SKM-1 treated with dmso at 0.1 percent for 144 hours (cell line): ENCODE data around the gene UBE2D1.

ENCODE experiments used
- DNase-seq: peaks from one replicate; lab custom pipeline; 2025; ENCODE audit not compliant: unreplicated experiment; lab: John Stamatoyannopoulos, UW

UBE2D1 gene

GRCh38 chr10:58334817-58335305, at the start of gene UBE2D1:
Gene UBE2D1, plus strand, starts transcription at chr10:58335006. Its CDS starts 196 bp downstream, at chr10:58335202.
- peak; percentile 83 for DNase-seq

- peak; percentile 45 for DNase-seq
These were observed 43.1 kb upstream of the UBE2D1 start for GRCh38 chr10:58291538-58292174.

GRCh38 chr10:58293989-58294388, 40.8 kb upstream of the UBE2D1 start:
- no peak for DNase-seq

DNA sequence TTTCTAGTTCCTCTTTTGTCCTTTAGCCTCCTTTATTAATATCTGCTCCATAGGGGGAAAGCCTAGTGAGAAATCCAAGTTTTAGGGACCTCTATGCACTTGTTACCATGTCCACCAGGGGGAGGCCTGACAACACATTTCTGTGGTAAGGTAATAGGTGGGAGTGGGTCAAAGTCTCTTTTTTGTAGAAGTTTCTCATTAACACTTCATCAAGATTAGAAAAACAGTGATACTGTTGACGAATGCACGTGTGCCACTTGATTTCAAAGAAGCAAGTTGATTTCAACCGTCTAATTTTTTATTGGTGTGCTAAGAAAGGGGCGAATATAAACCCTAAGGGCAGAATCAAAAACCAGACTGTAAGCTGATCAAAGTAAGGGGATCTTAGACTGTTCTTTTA, 35.2 kb upstream of the UBE2D1 start:
- peak; percentile 71 for DNase-seq

DNA sequence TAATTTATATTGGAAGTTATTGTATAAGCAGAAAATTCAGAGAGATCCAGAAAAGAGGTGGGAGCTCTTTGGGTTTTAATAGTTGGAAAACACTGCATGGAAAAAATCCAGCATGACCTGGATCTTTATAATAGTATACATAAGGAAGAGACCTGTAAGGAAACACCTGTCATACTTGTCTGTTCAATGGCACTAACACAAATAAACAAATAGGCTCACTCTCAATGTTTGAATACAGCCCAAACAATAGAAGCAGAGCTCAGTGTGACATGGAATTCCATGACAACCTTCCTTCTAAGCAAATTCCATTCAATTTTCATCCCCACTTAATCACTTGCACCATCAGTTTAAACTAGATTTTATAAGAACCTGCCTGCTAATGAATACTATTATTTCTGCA, 34.1 kb upstream of the UBE2D1 start:
- DNase-seq: no peak

- no peak for DNase-seq
These were observed 32.6 kb upstream of the UBE2D1 start for GRCh38 chr10:58302254-58302653.

DNA sequence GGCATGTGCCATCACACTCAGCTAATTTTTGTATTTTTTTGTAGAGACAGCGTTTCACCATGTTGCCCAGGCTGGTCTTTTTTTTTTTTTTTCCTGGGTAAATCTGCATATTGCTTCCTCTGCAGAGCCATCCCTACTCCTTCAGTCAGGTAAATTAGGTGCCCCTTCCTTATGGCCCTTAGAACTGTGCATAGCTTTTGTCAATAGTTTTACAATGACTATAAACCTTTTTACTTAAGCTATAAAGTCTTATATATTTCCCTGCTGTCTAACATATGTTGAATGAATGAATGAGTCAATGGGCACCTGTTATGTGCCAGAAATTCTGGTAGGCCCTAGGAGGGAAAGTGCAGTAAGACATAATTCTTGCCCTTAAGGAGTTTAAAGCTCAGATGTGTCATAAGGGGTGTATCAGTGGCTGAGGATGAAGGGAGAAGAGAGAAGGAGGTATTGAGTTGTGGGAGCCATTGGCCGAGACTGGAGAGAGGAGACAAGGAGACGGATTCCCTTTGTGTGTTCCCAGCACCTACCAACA, 30.6 kb upstream of the UBE2D1 start:
- DNase-seq: no peak

DNA sequence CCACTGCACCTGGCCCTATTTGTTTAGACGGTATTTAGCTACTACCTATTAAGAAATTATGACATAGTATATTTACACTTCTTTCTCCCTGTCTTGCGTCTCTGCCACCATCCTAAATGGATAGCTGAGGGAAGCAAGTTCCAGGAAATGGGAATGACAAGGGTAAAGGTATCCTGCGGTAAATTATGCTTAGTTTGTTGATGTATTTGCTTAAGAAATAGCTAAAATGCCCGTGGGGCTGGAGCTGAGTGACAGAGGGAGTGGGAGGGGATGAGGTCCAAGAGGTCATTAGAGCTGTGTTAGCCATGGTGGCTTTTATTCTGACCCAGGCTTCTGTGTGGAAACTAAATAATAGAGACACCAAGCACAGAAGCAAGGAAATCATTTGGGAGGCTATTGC, 29.0 kb upstream of the UBE2D1 start:
- DNase-seq: no peak

DNA sequence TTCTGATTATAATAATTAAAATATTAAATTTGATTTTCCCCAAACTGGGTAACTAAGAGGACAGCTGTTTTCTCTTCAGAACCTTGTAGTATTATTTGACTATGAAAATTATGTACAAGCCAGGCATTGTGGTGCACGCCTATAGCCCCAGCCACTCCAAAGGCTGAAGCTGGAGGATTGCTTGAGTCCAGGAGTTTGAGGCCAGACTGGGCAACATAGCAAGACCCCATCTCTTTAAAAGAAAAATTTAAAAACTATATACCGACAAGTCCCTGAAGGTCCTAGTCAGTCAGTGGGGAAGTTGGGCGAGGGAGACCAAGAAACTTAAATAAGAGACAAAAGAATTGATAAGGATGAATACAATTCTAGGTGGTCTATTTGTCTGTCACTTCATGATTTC, 27.1 kb upstream of the UBE2D1 start:
- DNase-seq: no peak

DNA sequence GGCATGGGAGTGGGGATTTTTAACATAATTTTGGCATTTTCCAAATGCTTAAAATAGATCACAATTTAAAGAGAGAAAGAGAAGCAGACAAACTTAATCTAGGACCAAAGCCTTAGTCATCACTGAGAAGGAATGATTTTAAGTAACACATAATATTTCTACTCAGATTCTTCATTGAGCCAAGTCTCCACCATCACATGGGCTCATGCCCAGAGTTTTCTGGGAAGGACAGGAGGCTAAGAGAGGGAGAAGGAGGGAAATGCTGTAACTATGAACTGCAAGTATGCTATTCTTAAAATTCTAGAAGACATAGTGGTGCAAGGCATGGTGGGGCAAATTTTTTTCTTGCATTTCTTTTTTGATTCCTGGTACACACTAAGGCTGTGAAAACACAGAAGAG, 23.8 kb upstream of the UBE2D1 start:
- DNase-seq: no peak

- no peak for DNase-seq
These were observed 17.9 kb upstream of the UBE2D1 start for GRCh38 chr10:58316874-58317273.

- no peak for DNase-seq
These were observed 16.5 kb upstream of the UBE2D1 start for GRCh38 chr10:58318346-58318745.

DNA sequence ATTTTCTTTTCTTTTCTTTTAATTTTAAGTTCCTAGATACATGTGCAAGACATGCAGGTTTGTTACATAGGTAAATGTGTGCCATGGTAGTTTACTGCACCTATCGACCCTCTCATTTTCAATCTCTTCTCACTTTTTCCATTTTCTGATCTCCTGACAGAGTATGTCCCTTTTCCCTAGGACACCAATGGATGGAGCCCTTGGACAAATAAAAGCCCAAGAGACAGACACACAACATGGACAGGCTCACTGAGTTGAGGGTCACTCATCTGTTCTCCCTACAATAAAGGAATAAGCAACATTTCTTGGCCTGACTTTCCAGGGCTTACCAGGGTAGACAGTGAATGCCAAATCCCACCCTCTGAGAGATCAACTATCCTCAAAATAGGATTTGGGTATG, 15.2 kb upstream of the UBE2D1 start:
- no peak for DNase-seq

DNA sequence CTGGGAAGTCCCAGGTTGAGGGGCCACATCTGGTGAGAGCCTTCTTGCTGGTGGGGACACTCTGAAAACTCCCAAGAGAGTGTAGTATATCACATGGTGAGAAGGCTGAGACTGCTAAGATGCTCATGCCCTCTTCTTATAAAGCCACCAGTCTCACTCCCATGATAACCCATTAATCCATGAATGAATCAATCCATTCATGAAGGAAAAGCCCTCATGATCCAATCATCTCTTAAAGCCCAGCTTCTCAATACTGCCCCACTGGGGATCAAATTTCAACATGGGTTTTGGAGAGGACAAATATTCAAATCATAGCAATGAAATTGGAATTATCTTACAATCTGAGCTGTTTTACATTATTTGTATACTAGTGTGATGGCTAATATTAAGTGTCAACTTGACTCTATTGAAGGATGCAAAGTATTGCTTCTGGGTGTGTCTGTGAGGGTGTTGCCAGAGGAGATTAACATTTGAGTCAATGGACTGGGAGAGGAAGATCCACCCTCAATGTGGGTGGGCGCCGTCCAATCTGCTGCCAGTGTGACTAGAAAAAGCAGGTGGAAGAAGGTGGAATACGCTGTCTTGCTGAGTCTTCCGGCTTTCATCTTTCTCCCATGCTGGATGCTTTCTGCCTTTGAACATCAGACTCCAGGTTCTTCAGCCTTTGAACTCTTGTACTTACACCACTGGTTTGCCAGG, 14.3 kb upstream of the UBE2D1 start:
- DNase-seq: no peak

DNA sequence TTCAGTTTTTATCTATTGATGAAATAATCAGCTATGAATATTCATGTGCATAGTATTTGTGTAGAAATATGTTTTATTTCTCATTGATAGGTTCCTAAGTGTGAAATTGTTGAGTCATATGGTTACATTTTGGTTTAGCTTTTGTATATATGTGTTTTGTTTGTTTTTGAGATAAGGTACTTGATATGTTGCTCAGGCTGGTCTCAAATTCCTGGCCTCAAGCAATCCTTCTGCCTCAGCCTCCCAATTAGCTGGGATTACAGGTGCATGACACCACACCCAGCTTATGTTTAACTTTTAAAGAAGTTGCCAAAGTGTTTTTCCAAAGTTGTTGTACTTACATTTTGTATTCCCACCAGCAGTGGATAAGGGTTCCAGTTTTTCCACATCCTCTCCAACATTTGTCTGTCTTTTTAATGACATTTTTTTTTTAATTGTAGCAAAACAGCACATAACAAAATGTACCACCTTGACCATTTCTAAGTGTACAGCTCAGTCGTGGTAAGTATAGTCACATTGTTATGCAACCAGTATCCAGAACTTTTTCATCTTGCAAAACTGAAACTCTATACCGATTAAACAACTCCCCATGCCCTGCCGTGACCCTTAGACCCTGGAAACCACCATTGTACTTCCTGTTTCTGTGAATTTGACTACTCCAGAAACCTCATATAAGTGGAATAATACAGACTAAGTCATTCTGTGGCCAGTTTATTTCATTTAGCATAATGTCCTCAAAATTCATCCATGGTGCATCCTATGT, 12.6 kb upstream of the UBE2D1 start:
- peak; percentile 92 for DNase-seq

GRCh38 chr10:58322835-58323209, 12.0 kb upstream of the UBE2D1 start:
- DNase-seq: no peak

DNA sequence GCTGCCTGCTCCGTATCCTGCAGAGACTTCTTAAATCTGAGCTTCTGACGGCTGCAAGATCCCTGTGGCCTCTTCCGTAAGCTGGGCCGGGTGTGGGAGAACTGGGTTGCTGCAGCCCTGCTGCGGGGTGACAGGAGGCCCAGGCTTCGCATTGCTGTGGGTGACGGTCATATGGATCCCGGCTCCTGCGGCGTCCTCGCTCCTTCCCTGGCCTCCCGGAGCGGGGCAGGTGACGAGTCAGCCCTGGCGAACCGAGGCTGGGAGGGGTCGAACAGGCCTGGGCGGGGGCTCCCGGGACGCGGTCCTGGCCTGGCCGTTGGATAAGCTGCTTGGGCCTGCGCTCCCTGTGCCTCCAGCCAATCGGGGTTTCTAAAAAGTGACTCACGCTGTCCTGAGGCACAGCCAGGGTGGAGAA, 7.8 kb upstream of the UBE2D1 start:
- no peak for DNase-seq

DNA sequence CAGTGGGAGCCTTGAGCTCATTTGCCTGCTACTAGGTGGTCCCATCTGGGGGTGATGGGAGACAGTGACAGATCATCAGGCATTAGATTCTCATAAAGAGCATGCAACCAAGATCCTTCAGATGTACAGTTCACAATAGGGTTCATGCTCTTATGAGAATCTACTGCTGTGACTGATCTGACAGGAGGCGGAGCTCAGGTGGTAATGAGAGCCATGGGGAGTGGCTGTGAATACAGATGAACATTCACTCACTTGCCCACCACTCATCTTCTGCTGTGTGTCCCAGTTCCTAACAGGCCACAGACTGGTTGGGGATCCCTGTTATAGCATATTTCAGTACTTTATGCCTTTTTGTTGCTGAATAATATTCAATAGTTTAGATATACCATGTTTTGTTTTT, 6.6 kb upstream of the UBE2D1 start:
- no peak for DNase-seq

DNA sequence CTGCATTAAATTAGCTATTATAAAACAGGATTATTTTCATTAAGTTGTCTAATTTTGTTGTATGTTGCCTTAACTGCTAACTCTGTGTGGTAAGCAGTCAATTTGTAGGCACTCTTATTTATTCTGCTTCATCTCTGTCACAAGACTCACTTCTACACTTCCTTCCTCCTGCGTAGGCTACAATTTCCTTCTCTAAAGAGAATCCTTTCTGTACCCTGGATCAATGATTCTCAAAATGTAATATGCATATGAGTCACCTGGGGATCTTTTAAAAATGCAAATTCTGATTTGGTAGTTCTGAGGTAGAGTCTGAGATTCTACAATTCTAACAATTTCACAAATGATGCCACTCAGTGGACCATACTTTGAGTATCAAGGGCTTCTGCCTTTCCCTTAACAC, 4.4 kb upstream of the UBE2D1 start:
- no peak for DNase-seq

DNA sequence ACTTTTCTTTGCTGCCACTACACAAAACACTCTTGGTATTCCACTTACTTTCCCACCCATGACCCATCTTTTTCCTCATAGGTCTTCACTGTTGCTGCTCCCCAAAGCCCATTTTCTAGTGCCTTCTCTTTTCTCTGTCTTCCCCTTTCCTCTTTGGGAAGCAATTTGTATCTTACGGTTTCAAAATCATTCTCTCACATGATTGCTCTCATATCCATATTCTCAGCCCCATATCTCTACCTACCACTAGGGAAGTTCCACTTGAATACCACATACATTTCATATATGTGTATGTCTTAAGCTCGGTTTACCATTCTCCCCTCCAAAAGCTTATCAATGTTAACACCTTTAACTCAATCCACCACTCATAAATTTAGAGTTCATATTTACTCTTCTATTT, 3.2 kb upstream of the UBE2D1 start:
- no peak for DNase-seq

DNA sequence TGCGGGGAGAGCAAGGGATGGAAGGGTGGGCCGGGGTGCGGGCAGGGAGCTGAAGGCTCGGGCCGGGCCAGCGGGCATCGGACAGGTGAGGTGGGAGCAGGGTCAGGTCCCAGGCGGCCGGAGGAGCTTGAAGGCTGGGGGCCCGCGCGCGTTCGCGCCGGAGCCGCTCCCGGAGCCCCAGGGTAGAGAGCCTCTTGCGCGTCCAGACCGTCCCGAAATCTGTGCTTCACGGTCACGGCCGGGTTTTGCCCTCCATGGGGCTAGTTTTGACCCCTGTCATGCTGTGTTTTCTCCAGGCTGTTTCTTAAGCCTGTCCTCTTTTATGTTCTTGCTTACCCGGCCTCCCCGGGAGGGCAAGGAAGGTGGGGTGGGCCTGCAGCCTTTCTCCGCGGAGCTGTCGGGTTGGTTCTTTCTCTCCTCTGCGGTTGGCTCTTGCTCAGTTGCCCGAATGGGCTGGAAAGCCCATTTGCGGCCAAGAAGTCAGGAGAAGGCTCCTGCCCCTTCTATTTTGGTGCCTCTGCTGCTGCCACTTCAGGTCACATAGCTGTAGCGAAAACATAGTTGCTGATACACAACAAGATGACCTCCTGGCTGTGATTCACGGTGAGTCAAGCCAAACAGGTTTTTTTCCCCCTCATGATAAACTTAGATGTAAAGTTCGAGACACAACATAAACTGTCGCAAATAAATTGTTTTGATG, 650 bp downstream of the UBE2D1 start:
- DNase-seq: no peak
